GM12892 (cell line): ENCODE measurements around the gene SEC14L1.

Source experiments
- DNase-seq: peaks from one replicate; pipeline ENCODE4 v3.0.0; 2011; ENCODE audit not compliant: insufficient read length
- FAIRE-seq: peaks from 2 replicates; lab custom pipeline; 2011; peaks lifted over from hg19 to GRCh38; lab: Jason Lieb, UNC
- POLR2A ChIP-seq: IDR thresholded peaks from 2 replicates; pipeline ENCODE4 v1.6.1; 2011; ENCODE audit warnings: low read depth, low read length, control low read depth
- POLR2AphosphoS5 ChIP-seq: IDR thresholded peaks from 2 replicates; pipeline ENCODE4 v1.6.1; 2011; ENCODE audit warnings: low read depth, low read length, control low read depth
- TAF1 ChIP-seq: IDR thresholded peaks from 2 replicates; pipeline ENCODE4 v1.6.1; 2011; ENCODE audit warnings: low read depth, mild to moderate bottlenecking, control low read depth, low read length, borderline replicate concordance

Gene SEC14L1

DNA sequence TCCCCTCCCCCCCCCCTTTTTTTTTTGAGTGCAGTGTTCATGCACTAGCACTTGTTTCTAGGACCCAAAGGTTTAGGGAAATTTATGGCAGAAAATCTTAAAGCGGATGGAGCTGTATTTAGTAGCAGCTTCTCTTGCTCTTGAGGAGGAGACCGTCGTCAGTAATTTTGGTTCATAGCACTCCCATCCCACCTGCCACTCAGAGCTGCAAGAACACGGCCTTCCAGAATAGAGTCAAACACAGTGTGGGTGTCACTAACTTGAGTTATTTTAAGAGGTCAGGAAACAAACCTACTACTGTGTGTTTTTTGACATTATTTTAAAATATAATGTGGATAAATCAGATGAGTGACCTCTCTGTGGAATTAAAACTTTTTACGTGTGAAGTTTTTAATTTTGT is 37.3 kb downstream of the SEC14L1 start:
- no peak for TF ChIP-seq TAF1
- TF ChIP-seq POLR2AphosphoS5 = no peak
- no peak for TF ChIP-seq POLR2A
- no peak for FAIRE-seq
- DNase-seq = no peak

DNA sequence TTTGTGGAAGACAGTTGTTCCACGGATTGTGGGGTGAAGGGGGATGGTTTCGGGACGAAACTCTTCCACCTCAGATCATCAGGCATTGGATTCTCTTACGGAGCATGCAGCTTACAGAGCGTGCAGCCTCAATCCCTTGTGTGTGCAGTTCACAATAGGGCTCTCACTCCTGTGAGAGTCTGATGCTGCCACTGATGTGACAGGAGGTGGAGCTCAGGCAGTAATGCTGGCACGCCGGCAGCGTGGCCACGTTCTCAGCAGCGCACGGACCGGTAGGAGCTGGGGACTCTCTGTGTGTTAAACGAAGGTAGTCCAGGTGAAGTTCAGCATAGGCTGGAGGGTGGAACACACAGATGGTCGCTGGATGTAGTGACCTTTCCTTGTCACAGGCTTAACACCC is 37.8 kb downstream of the SEC14L1 start:
- FAIRE-seq (no peak), DNase-seq (no peak)

DNA sequence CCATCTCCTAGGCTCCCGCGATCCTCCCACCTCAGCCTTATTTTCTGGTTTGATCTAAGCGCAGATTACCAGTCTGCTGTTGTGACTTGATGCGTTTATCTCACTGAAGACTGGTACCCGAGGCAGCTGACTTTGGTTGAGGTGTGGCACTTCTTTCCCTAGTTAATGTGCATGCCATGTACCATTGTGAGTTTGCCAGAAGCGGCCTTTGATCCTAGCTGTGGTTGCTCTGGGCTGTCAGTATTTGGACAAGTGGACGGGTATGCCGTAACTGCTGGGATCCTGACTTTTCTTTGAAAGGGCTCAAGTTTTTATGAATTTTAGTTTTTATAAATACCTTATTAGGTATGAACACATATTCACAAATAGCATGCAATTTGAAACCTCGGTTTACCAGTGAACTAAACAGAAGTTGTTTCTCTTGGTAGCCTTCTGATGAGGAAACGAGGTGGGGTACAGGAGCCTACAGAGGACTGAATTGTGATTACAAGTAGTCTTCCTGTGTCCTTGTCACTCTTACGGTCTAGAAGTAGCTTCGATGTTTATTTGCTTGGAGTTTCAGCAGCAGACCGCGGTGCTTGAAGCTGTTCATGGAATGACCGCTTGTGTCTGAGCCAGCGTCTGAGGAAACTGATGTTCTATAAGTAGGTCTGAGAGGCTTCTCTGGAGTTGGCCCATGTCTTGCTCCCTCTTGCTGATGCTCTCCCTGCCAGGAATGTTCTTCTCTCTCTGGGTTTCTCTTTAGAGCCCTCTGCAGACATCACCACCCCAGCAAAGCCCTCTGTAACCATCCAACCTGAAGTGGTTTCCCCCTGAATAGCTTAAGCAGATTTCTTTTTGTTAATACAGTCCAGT is 40.0 kb downstream of the SEC14L1 start:
- DNase-seq = no peak
- TF ChIP-seq POLR2A (no peak), POLR2AphosphoS5 (no peak)

More for the DNA sequence above, 37.8 kb downstream of the SEC14L1 start:
- no peak for TF ChIP-seq TAF1
- no peak for TF ChIP-seq POLR2AphosphoS5
- TF ChIP-seq POLR2A = no peak

DNA sequence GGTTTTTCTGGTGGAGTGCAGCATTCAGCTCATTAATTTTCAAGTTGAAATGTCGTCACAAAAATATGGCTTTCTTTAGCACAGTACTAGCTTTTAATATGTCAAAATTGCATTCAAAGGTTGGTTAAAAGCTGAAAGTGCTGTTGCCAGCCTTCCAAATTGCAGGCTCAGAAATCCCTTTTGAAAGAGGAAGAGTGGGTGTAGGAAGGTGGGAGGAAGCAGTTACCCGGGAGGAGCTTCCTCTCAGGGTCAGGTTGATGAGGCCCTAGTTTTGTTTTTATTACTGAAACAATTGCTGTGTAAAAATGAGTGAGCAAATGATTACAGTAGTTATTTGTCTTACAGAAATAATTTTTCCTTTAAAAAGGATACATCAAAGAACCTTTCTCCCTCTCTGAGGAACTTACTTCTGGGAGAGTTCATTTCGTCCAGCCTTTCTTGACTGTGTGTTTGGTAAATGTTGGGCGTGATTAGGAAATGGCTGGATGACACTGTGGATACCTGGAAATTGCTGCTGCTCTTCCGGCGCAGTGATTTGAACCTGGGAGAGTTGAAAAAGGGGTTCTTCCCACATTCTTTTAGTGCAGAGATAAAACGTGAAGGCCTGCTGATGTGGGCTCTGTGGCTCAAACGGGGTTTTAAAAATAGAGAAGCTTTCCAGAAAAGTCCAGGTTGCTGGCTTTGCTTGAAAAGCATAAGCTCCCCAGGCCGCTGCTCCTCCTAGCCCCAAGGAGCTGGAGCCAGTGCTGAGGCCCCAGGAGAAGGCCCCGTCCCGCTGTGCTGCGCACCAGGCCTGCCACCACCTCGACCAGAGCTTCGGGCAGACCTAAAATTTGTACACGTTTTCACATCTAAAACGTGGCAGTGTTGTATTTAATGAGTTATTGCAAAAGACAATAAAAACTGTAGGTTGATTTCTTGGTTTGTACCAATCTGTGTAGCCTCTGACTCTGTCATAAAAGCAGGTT is 41.7 kb downstream of the SEC14L1 start:
- FAIRE-seq = peak; percentile 58
- no peak for TF ChIP-seq POLR2A
- TF ChIP-seq TAF1 = no peak
- TF ChIP-seq POLR2AphosphoS5 = no peak
- DNase-seq = no peak

More for the DNA sequence above, 40.0 kb downstream of the SEC14L1 start:
- no peak for FAIRE-seq

DNA sequence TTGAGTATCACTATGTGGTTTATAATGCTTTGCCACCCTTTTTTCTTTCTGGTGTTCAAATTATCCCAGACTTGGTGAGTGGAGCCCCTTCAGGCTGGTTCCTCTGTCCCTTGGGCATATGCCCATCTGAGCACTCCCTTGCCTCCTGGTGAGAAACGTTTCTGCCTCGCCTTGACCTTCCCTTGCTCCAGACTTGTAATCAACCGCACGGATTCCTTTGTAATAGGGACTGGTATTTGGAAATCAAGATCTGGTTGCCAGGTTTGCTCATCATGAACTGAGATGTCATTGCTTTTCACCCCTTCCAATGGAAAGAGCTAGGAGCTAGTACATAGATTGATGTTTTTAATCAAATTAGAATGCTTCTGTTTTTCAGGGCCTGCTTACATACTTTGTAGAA is 43.7 kb downstream of the SEC14L1 start:
- FAIRE-seq = no peak

DNA sequence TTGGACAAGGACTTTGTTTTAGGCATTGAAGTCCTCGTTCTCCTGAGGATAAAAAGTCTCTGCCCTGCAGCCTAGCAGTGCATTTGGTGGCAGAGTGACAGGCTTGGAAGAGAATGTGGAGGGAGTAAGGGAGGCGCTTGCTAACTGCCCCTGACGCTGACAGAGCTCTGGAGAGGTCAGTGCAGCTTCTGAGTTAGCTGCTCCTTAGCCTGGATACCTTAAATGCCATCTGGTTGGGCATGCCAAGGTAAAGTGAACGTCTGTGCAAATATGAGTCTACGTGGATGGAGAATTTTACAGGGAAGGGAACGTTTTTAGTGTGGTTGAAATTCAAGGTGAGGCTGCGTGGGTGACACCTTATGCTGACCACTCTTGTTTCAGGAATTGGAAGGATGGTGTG is 44.4 kb downstream of the SEC14L1 start:
- TF ChIP-seq POLR2A (no peak), POLR2AphosphoS5 (no peak), TAF1 (no peak)
- DNase-seq = no peak
- no peak for FAIRE-seq

More for the DNA sequence above, 43.7 kb downstream of the SEC14L1 start:
- TF ChIP-seq TAF1 (no peak), POLR2A (no peak), POLR2AphosphoS5 (no peak)
- DNase-seq = no peak

DNA sequence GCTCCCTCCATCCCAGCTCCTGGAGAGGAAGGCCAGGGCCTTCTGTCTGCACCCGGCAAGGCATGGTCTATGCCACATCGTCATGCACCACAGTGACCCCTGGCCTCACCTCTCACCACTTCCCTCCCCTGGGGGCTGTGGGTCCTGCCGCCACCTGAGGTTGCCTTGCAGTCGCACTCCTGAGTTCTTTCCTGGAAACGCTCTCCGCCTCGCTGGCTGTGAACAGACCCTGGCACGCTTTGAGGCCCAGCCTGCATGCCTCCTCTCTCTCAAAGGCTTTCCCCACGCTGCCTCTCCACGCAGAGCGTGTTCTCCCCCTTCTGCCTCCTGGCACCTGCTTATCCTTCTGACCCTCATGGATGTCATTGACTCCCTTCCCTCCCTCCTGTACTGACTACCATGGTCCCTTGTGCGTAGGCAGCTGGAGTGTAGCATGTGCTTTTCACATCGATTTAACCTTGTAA is 45.4 kb downstream of the SEC14L1 start:
- TF ChIP-seq POLR2A (no peak), POLR2AphosphoS5 (no peak), TAF1 (no peak)
- FAIRE-seq (no peak), DNase-seq (no peak)

DNA sequence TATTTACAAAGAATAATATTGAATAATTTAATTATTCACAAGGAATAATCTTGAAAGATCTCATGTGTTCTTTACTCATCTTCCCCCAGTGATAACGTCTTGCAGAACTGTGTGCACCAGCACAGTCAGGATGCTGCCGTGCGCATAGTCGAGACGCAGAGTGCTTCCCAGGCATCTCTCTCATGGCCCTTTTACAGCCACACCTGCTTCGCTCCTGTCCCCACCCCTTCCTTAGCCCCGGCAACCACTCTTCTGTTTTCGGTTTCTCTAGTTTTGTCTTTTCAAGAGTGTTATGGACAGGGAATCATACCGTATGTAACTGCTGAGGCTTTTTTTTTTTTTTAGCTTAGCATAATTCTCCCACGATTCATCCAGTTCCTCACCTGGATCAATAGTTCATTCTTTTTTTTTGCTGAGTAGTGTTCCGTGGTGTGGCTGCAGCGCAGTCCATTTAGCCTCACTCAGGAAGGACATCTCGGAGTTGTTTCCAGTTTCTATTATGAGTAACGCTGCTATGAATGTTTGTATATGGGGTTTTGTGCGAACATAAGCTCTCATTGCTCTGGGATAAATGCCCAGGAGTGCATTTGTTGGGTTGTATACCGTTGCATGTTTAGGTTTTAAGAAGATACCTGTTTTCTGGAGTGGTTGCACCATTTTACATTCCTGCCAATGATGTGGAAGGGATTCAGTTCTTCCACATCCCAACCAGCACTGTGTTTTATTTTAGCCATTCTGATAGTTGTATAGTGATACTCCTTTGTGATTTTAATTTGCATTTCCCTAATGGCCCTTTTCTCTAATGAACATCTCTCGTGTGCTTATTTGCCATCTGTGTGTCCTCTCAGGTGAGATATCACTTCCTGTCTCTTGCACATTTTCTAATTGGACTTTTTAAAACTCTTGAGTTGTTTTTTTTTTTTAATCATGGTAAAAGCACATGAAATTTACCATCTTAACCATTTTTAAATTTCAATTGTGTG is 47.6 kb downstream of the SEC14L1 start:
- DNase-seq (no peak), FAIRE-seq (no peak)
- no peak for TF ChIP-seq POLR2AphosphoS5
- no peak for TF ChIP-seq TAF1
- no peak for TF ChIP-seq POLR2A

DNA sequence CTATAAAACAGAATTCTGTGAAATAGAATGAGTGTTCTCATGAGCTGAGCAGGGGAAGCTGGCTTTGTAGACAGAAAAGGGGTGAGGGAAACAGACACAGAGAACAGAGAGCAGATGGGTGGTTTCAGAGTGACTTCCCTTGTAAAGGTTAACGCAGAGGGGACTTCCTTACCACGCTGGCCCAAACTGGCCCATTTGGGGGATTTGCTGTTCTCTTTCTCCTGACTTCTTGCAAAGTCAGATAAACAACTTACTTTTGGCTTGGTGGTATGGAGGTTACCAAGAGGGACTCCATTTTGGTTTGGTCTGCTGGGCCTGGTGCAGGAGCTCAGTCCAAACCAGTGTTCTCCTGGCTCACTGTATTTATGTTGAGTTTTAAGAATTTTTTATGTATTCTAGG is 48.4 kb downstream of the SEC14L1 start:
- no peak for TF ChIP-seq POLR2A
- TF ChIP-seq TAF1 = no peak
- TF ChIP-seq POLR2AphosphoS5 = no peak
- FAIRE-seq (peak; percentile 70), DNase-seq (peak; percentile 44)

DNA sequence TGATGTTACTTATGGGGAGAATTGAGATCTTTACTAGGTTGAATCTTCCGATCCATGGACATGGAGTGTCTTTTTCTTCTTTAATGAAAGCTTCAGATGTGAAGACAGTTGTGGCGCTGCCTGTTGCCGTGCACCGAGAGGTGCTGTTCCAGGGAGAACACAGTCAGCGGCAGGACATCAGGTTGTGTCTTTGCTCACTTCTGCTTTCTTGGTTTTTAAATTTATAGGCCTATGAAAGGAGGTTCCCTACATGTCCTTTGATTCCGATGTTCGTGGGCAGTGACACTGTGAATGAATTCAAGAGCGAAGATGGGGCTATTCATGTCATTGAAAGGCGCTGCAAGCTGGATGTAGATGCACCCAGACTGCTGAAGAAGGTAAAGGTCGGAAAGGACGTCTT is 49.8 kb downstream of the SEC14L1 start:
- TF ChIP-seq POLR2AphosphoS5 (no peak), POLR2A (no peak)
- DNase-seq (no peak), FAIRE-seq (no peak)

DNA sequence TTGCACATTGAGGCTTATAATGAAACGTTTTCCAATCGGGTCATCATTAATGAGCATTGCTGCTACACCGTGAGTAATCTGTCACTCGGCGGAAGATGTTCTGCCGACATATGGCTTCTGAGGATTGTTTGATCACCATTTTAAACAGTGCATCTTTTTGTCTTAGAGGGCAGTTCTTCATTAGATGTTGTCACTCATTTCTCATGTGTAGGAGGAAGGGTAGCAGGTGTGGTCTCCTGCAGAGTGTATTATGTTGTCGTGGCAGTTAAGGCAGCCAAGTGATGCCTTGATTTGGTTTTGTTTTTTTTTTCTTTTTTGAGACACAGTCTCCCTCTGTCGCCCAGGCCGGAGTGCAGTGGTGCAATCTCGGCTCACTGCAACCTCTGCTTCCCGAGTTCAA is 50.5 kb downstream of the SEC14L1 start:
- DNase-seq (no peak), FAIRE-seq (no peak)
- TF ChIP-seq TAF1 = no peak
- TF ChIP-seq POLR2AphosphoS5 = no peak
- no peak for TF ChIP-seq POLR2A
